MM.1S (cell line): Measurements from ENCODE around the gene DEAF1.

Source experiments
- CTCF ChIP-seq: fragments of 300-600 bp; sonication (generic); IDR thresholded peaks from 2 replicates; pipeline ENCODE4 v1.5.1; 2016; ENCODE audit warnings: antibody characterized with exemption, low read length, mixed read lengths
- EZH2 ChIP-seq: fragments of 300-600 bp; sonication (generic); optimal IDR thresholded peaks from 2 replicates; pipeline ENCODE3; 2017; ENCODE audit warnings: low read depth, mild to moderate bottlenecking, antibody characterized with exemption, low read length, mixed read lengths
- EZH2phosphoT487 ChIP-seq: fragments of 300-600 bp; sonication (generic); IDR thresholded peaks from 2 replicates; pipeline ENCODE4 v1.6.1; 2018; ENCODE audit warnings: antibody characterized with exemption, low read length

DNA sequence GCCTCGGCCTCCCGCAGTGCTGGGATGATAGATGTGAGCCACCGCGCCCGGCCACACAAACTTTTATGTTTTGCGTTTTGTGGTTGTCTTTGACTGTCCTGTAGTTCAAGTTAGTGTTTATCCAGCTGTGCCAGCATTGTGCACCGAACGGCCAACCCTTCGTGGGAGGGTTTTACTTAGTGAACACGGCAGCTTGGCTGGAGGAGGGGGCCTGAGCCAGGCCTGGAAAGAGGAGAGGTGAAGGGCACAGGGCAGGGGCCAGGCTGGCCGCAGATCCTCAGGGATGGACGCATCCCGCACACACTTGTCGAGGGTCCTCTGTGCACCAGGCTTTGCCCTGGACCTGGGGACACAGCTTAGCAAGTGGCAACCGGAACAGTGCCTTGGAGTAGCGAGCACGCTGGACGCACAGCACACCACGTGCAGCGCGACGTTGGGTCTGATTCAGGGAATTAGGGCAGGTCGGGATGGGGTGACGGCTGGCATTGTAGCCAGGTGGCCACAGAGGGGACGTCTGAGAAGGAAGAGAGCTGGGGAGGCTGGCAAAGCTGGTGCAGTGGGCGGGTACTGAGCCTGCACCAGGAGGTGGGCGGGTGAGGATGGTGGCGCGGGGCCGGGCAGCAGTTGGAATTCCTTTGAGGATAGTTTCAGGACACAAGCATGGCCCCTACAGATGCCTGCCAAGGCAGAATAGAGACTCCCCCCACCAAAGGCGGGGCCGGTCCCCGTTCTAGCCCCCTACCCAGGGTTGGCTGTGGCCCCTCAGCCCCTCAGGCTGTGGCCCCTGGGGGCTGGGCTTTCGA is 24.4 kb upstream of the DEAF1 start:
- TF ChIP-seq CTCF (no peak), EZH2phosphoT487 (no peak), EZH2 (no peak)
